CD8-positive, alpha-beta memory T cell (primary cell): ENCODE measurements around the gene PPP1R16B. TPM values are rescaled to one million over a fixed set of nuclear protein-coding genes. Genes with fewer than 3 reads are reported as not detected.
"Not testable (repeated sequence)": the region's sequence is repeated elsewhere in the genome, so short reads cannot be mapped to it uniquely, and the experiment has no call there.

Source experiments
- CTCF ChIA-PET: fragments of 350-600 bp; sonication (Branson Sonifier 250); formaldehyde crosslinking; loops from one replicate; lab custom pipeline; 2021; ENCODE audit warnings: antibody characterized with exemption; lab: Charles Lee
- POLR2A ChIA-PET: fragments of 350-600 bp; sonication (Branson Sonifier 250); formaldehyde crosslinking; loops from one replicate; lab custom pipeline; 2021; ENCODE audit warnings: antibody characterized with exemption; lab: Charles Lee
- DNase-seq, 5 donors: peaks; one replicate each; pipeline versions ENCODE4 v3.0.0 to v3.0.0-alpha.2; 2020 to 2022; ENCODE audit warnings: mixed read lengths in 1 of 5
- H3K27ac ChIP-seq: one replicate; pipeline ENCODE4 v1.7.0; 2013; ENCODE audit warnings: low read depth, mild to moderate bottlenecking, low read length, moderate library complexity
- H3K27me3 ChIP-seq: 2 replicates; pipeline ENCODE4 v1.7.0; 2013; ENCODE audit warnings: low read length, mild to moderate bottlenecking; ENCODE audit not compliant: insufficient read depth, poor library complexity, severe bottlenecking
- H3K36me3 ChIP-seq: 2 replicates; pipeline ENCODE4 v1.7.0; 2013; ENCODE audit warnings: mild to moderate bottlenecking, low read length, moderate library complexity; ENCODE audit not compliant: insufficient read depth
- H3K4me1 ChIP-seq: 2 replicates; pipeline ENCODE4 v1.7.0; 2013; ENCODE audit warnings: mild to moderate bottlenecking, low read length, moderate library complexity; ENCODE audit not compliant: insufficient read depth
- H3K4me3 ChIP-seq: 2 replicates; pipeline ENCODE4 v1.7.0; 2013; ENCODE audit warnings: mild to moderate bottlenecking, low read length
- H3K9me3 ChIP-seq: 2 replicates; pipeline ENCODE4 v1.7.0; 2013; ENCODE audit warnings: mild to moderate bottlenecking, low read length
- H3K27ac Mint-ChIP-seq, 8 donors: one replicate each; pipeline ENCODE4 v1.8.0; 2020 to 2021; ENCODE audit warnings: mixed read lengths in 8 of 8, mild to moderate bottlenecking in 6 of 8, inconsistent platforms in 3 of 8, moderate library complexity in 3 of 8
- H3K27me3 Mint-ChIP-seq, 2 donors: one replicate each; pipeline ENCODE4 v1.8.0; 2020 to 2021; ENCODE audit warnings: mixed read lengths in 2 of 2, mild to moderate bottlenecking in 1 of 2, moderate library complexity in 1 of 2
- H3K36me3 Mint-ChIP-seq, 3 donors: one replicate each; pipeline ENCODE4 v1.8.0; 2020 to 2021; ENCODE audit warnings: mixed read lengths in 3 of 3, inconsistent platforms in 1 of 3, mild to moderate bottlenecking in 1 of 3
- H3K4me1 Mint-ChIP-seq, 3 donors: one replicate each; pipeline ENCODE4 v1.8.0; 2020 to 2021; ENCODE audit warnings: mixed read lengths in 3 of 3, inconsistent platforms in 1 of 3, mild to moderate bottlenecking in 1 of 3
- H3K4me3 Mint-ChIP-seq, 7 donors: one replicate each; pipeline ENCODE4 v1.8.0; 2020 to 2021; ENCODE audit warnings: mixed read lengths in 7 of 7, mild to moderate bottlenecking in 6 of 7, moderate library complexity in 4 of 7, inconsistent platforms in 2 of 7
- H3K9me3 Mint-ChIP-seq, 5 donors: one replicate each; pipeline ENCODE4 v1.8.0; 2020 to 2022; ENCODE audit warnings: mixed read lengths in 5 of 5, mild to moderate bottlenecking in 3 of 5, moderate library complexity in 2 of 5, inconsistent platforms in 1 of 5
- polyA plus RNA-seq: library from polyadenylated mRNA; unstranded; fragments of 300-500 nt; fragmentation: Illumina TruSeq; gene quantifications from one replicate; pipeline ENCODE4 v1.2.3, GENCODE V29; 2021
- total RNA-seq, 2 experiments: library from RNA; stranded (reverse); gene quantifications; one replicate each; pipeline ENCODE4 v1.2.3, GENCODE V29; 2021

The PPP1R16B gene
- total and polyA plus RNA-seq, 3 experiments from 2014 or later, result 40.2 to 171 (median 167) TPM

DNA sequence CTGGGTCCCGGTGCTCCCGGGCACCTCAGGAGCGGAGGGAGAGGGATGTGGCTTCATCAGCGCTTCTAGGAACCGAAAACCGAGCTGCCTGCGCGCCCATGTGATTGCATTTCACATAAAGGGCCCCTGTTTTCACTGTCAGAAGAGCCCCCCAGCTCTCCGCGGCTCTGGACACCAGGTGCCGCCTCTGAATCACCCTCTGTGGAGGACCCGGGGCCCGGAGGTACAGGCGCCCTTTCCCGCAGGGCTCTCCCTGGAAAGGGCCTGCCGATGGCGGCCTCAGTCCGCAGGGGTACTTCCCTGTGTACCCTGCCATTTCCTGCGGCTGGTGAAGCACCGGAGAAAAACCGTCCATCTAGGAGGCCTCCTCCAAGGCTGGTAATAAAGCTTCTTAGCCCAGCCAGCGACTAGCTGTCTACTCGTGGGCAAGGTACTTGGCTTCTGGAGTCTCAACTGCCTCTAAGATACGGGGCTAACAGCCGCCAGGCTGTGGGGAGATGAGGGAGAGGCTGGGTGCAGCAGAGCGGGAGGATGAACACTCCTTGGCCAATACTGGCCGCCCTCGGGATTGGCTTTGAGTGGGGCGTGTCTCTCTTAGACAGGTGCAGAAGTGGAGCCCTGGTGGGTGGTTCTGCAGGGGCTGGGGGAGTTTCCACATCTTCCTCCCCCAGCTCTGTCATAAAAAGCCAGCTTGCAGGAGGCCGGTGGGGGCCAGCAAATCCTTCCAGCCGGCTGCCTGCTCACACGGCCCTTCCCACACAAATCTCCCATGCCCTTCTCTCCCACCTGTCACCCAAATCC, 1.6 kb downstream of the PPP1R16B start:
- POLR2A ChIA-PET, result interaction anchor here (0.5 to 4.8 kb wide), 7 partner anchors 16 to 79 kb away, joined by 3 to 80 read pairs (median 5); partner anchors contain the start of gene ACTR5
- DNase-seq, result peak; percentile 28 to 63 (median 41)

DNA sequence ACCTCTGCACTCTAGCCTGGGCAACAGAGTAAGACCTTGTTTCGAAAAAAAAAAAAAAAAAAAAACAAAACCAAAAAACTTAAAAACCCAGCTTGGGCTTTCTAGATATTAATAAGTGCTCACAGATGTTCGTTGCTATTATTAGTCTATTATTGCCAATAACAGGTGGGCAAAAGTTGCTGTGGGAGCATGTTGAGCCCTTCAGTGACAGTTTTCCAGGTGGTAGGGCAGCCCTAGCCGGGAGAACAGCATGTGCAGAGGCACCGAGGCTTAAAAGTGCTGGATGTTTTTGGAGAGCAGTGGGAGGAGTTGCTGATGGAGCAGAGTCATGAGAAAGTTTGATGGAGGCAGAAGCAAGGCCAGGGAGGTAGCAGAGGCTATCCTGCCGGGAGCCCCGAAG, 4.4 kb downstream of the PPP1R16B start:
- H3K27ac Mint-ChIP-seq, result peak overlapping the region; percentile 50 to 97 (median 83)
- H3K4me3 Mint-ChIP-seq, result peak overlapping the region in 5 of 7 donors; percentile 12 to 90 (median 51)
- Histone ChIP-seq H3K27me3 (no peaks in the 10 kb centered on the region), H3K4me3 (no peak overlapping the region), H3K9me3 (no peaks in the 10 kb centered on the region), H3K27ac (no peak overlapping the region), H3K36me3 (peaks cover 11% of the 10 kb centered on the region), H3K4me1 (peaks cover 69% of the 10 kb centered on the region)
- peaks cover 0 to 78% (median 11%) of the 10 kb centered on the region in 3 donors for H3K36me3 Mint-ChIP-seq
- peaks cover 70 to 81% (median 77%) of the 10 kb centered on the region in 3 donors for H3K4me1 Mint-ChIP-seq
- POLR2A ChIA-PET, result interaction anchor here (0.6 kb wide), 1 partner anchor 82 kb away, joined by 3 read pairs; no protein-coding TSS in a partner anchor
- no peaks in the 10 kb centered on the region for H3K9me3 Mint-ChIP-seq
- DNase-seq, result no peak
- CTCF ChIA-PET, result interaction anchor here (1.7 to 3.8 kb wide), 2 partner anchors 20 to 83 kb away, joined by 6 to 17 read pairs; no protein-coding TSS in a partner anchor
- H3K27me3 Mint-ChIP-seq, result peaks cover 0 to 5% of the 10 kb centered on the region in 2 donors

More for the DNA sequence above, 1.6 kb downstream of the PPP1R16B start:
- H3K27ac ChIP-seq, result peak overlapping the region; percentile 98
- no peaks in the 10 kb centered on the region for H3K27me3 ChIP-seq
- H3K9me3 Mint-ChIP-seq, result no peaks in the 10 kb centered on the region
- H3K36me3 ChIP-seq, result peaks cover 11% of the 10 kb centered on the region
- H3K27me3 Mint-ChIP-seq, result peaks cover 0 to 7% of the 10 kb centered on the region in 2 donors
- H3K4me1 Mint-ChIP-seq, result peaks cover 66 to 71% (median 68%) of the 10 kb centered on the region in 3 donors
- H3K4me1 ChIP-seq, result peaks cover 65% of the 10 kb centered on the region
- H3K4me3 Mint-ChIP-seq, result peak overlapping the region; percentile 81 to 96 (median 90)
- peaks cover 0 to 62% (median 11%) of the 10 kb centered on the region in 3 donors for H3K36me3 Mint-ChIP-seq
- H3K27ac Mint-ChIP-seq, result peak overlapping the region; percentile 85 to 100 (median 94)
- H3K4me3 ChIP-seq, result peak overlapping the region; percentile 82
- H3K9me3 ChIP-seq, result no peaks in the 10 kb centered on the region
- CTCF ChIA-PET, result interaction anchor here (0.9 to 6.7 kb wide), 17 partner anchors 9 to 118 kb away, joined by 3 to 66 read pairs (median 3); no protein-coding TSS in a partner anchor

DNA sequence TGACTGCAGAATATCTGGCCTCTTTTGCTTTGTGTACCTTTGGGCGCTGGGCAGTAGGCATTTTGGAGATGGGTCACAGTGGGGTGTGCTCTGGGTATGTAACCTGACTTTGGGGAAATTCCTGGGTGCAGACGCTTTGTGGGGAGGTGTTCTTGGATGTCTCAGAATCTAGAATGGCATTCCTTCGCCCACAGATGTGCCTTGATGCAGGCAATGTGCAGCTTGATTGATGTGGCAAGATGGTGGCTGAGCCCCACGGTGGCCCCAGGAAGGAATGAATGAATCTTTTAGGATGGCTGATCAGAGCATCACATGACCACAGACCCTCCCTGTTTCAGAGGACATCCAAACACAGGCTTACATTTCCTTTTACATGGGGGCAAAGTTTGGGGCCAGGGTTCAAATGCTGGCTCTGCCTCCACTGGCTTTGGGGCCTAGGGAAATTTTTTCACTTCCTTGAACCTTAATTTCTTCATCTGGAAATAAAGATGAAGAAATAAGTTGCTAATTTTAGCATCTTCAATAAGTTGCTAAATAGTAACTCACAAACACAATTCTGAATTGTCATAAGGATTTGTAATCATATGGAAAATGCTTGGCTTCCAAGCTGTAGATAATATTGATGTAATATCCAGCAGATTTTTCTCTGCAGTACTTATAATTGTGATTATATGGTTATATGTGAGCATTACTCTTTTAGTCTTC, 5.6 kb downstream of the PPP1R16B start:
- no peak for DNase-seq
- Mint-ChIP-seq H3K36me3 (peaks cover 4 to 80% (median 18%) of the 10 kb centered on the region in 3 donors), H3K27me3 (peaks cover 0 to 4% of the 10 kb centered on the region in 2 donors), H3K4me3 (peak overlapping the region in 5 of 7 donors; percentile 1 to 90 (median 24)), H3K27ac (peak overlapping the region; percentile 34 to 93 (median 82)), H3K9me3 (no peaks in the 10 kb centered on the region), H3K4me1 (peaks cover 80 to 90% (median 87%) of the 10 kb centered on the region in 3 donors)
- ChIA-PET POLR2A (no interaction called here), CTCF (interaction anchor here (1.8 kb wide), 1 partner anchor 82 kb away, joined by 8 read pairs; no protein-coding TSS in a partner anchor)
- Histone ChIP-seq H3K4me3 (no peak overlapping the region), H3K27me3 (no peaks in the 10 kb centered on the region), H3K4me1 (peaks cover 69% of the 10 kb centered on the region), H3K36me3 (peaks cover 11% of the 10 kb centered on the region), H3K27ac (no peak overlapping the region), H3K9me3 (no peaks in the 10 kb centered on the region)

DNA sequence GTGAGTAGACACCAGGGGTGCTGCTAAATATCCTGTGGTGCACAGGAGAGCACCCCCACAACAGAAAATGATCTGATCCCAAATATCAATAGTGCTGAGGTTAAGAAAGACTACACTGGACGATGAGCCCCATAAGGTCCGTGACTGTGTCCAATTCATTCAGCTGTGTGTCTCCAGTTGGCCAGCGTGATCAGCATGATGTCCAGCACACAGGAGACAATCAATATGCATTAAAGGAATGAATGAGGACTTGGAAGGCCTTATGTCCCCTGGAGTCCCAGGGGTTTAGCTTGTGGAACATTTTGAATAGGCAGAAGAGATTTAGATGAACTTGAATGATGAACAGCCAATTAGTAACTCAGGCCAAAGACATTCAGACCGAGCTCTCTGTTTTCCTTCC, 6.3 kb downstream of the PPP1R16B start:
- Mint-ChIP-seq H3K36me3 (peaks cover 7 to 87% (median 21%) of the 10 kb centered on the region in 3 donors), H3K27me3 (peaks cover 0 to 4% of the 10 kb centered on the region in 2 donors), H3K4me3 (peak overlapping the region in 1 of 7 donors; percentile 49), H3K4me1 (peaks cover 86 to 96% (median 94%) of the 10 kb centered on the region in 3 donors), H3K9me3 (no peaks in the 10 kb centered on the region), H3K27ac (peak overlapping the region in 7 of 8 donors; percentile 34 to 93 (median 56))
- ChIA-PET POLR2A (interaction anchor here (0.5 kb wide), 1 partner anchor 106 kb away, joined by 3 read pairs; no protein-coding TSS in a partner anchor), CTCF (interaction anchor here (1.8 kb wide), 1 partner anchor 81 kb away, joined by 8 read pairs; no protein-coding TSS in a partner anchor)
- Histone ChIP-seq H3K36me3 (peaks cover 11% of the 10 kb centered on the region), H3K4me3 (no peak overlapping the region), H3K27me3 (no peaks in the 10 kb centered on the region), H3K27ac (no peak overlapping the region), H3K4me1 (peaks cover 69% of the 10 kb centered on the region), H3K9me3 (no peaks in the 10 kb centered on the region)
- no peak for DNase-seq

DNA sequence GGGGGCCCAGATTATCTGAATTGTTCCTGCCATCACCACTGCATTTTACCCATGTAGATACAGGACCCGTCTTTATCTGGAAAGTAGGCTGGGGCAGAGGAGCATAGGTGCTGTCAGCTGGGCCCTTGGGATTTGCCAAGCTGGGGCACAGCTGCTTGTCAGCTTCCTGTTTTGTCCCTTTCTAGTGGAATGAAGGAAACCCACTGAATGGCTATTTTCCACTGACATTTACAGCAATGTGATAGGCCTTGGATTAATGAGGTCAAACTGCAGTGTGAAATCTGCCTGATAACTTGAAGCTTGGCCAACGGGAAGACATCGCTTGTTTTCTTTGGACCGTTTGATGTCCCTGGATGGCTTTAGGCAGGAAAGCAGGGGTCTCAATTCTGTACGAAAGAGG, 6.7 kb downstream of the PPP1R16B start:
- Mint-ChIP-seq H3K4me3 (peak overlapping the region in 1 of 7 donors; percentile 49), H3K4me1 (peaks cover 86 to 98% (median 95%) of the 10 kb centered on the region in 3 donors), H3K9me3 (no peaks in the 10 kb centered on the region), H3K27ac (peak overlapping the region in 6 of 8 donors; percentile 30 to 93 (median 54)), H3K36me3 (peaks cover 11 to 87% (median 23%) of the 10 kb centered on the region in 3 donors), H3K27me3 (peaks cover 0 to under 1% of the 10 kb centered on the region in 2 donors)
- DNase-seq, result no peak
- no peaks in the 10 kb centered on the region for H3K27me3 ChIP-seq
- H3K9me3 ChIP-seq, result no peaks in the 10 kb centered on the region
- peaks cover 66% of the 10 kb centered on the region for H3K4me1 ChIP-seq
- peaks cover 11% of the 10 kb centered on the region for H3K36me3 ChIP-seq
- ChIA-PET POLR2A (interaction anchor here (0.5 kb wide), 1 partner anchor 105 kb away, joined by 3 read pairs; no protein-coding TSS in a partner anchor), CTCF (interaction anchor here (1.8 kb wide), 1 partner anchor 81 kb away, joined by 8 read pairs; no protein-coding TSS in a partner anchor)
- H3K27ac ChIP-seq, result no peak overlapping the region
- H3K4me3 ChIP-seq, result no peak overlapping the region

DNA sequence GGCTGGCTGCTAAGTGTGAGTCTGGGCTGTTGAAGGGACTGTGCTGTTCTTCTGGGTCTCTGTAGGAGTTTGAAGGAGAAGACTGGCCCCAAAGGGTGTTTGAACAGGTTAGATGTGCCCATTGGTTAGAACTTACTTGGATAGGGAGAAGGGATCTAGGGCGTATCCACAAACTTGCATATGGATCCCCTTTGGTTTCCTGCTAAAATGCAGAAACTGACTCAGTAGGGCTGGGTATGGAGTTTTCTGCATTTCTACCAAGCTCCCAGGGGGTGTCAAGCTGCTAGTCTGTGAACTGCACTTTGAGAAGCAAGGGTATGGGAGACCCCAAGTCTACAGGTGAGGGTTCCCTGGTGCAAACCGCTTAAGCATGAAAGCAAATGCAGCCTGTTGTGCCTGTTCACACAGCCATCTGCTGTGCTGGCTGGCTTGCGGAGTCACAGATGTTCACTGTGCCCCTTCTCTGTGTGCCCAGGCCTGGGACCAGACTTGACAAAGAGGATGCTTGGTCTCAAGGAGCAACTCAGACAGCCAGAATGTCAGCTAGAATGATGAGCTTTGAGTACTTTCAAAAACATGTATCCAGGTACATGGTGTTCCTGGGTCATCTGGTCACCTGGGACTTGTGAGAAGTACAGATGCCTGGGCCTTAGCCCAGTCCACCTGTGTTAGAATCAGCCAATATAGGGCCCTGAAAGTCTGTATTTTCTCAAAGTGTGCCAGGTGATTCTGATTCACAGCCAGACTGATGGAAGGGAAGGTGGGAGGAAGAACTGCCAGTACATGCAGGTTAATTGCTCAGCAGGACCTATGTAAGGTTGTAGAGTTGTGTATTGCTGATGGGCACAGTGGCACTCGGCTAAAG, 7.4 kb downstream of the PPP1R16B start:
- ChIA-PET POLR2A (no interaction called here), CTCF (interaction anchor here (1.8 kb wide), 1 partner anchor 80 kb away, joined by 8 read pairs; no protein-coding TSS in a partner anchor)
- Mint-ChIP-seq H3K27me3 (no peaks in the 10 kb centered on the region), H3K27ac (peak overlapping the region in 7 of 8 donors; percentile 9 to 93 (median 70)), H3K36me3 (peaks cover 11 to 84% (median 21%) of the 10 kb centered on the region in 3 donors), H3K9me3 (no peaks in the 10 kb centered on the region), H3K4me3 (peak overlapping the region in 2 of 7 donors; percentile 35 to 37), H3K4me1 (peaks cover 81 to 98% (median 95%) of the 10 kb centered on the region in 3 donors)
- no peak overlapping the region for H3K4me3 ChIP-seq
- H3K27me3 ChIP-seq, result no peaks in the 10 kb centered on the region
- H3K9me3 ChIP-seq, result no peaks in the 10 kb centered on the region
- DNase-seq, result no peak
- peaks cover 58% of the 10 kb centered on the region for H3K4me1 ChIP-seq
- peaks cover 11% of the 10 kb centered on the region for H3K36me3 ChIP-seq
- H3K27ac ChIP-seq, result no peak overlapping the region

DNA sequence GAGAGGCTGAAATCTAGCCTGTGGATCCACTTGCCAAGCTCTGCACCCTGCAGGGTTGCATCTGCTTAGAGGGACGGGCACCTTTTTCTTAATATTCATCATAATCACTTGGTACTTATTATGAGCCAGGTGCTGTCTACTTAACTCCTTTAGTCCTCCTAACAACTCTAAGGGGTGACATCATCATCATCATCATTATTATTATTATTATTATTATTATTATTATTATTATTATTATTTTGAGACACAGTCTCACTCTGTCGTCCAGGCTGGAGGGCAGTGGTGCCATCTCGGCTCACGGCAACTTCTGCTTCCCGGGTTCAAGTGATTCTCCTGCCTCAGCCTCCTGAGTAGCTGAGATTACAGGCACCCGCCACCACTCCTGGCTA, 8.1 kb downstream of the PPP1R16B start:
- H3K27ac Mint-ChIP-seq, result peak overlapping the region in 4 of 8 donors; percentile 9 to 88 (median 49)
- H3K4me3 ChIP-seq, CTCF ChIA-PET, DNase-seq, H3K27me3 ChIP-seq, H3K9me3 Mint-ChIP-seq, H3K27me3 Mint-ChIP-seq, H3K27ac ChIP-seq, POLR2A ChIA-PET, H3K9me3 ChIP-seq: not testable (repeated sequence)
- H3K36me3 ChIP-seq, result peaks cover 11% of the 10 kb centered on the region
- peaks cover 11 to 84% (median 21%) of the 10 kb centered on the region in 3 donors for H3K36me3 Mint-ChIP-seq
- H3K4me1 ChIP-seq, result peaks cover 52% of the 10 kb centered on the region
- H3K4me3 Mint-ChIP-seq, result peak overlapping the region in 1 of 7 donors; percentile 10
- peaks cover 80 to 98% (median 94%) of the 10 kb centered on the region in 3 donors for H3K4me1 Mint-ChIP-seq
